ENCODE measurements around the gene SCO2.

SCO2 gene

GRCh38 chr22:50489363-50490243, 35.8 kb downstream of the SCO2 start:
- DNase-seq, result no peak

GRCh38 chr22:50488886-50489285, 36.5 kb downstream of the SCO2 start:
- DNase-seq, result no peak

- DNase-seq, result no peak
Measured at GRCh38 chr22:50488006-50488677, 37.3 kb downstream of the SCO2 start.

- no peak for DNase-seq
Measured at GRCh38 chr22:50487290-50488005, 38.0 kb downstream of the SCO2 start.

- no peak for DNase-seq
Measured at GRCh38 chr22:50486561-50487289, 38.7 kb downstream of the SCO2 start, which contains the start of gene MIOX. Gene MIOX, plus strand, starts transcription at chr22:50486859. Its CDS starts 39 bp downstream, at chr22:50486898.

DNA sequence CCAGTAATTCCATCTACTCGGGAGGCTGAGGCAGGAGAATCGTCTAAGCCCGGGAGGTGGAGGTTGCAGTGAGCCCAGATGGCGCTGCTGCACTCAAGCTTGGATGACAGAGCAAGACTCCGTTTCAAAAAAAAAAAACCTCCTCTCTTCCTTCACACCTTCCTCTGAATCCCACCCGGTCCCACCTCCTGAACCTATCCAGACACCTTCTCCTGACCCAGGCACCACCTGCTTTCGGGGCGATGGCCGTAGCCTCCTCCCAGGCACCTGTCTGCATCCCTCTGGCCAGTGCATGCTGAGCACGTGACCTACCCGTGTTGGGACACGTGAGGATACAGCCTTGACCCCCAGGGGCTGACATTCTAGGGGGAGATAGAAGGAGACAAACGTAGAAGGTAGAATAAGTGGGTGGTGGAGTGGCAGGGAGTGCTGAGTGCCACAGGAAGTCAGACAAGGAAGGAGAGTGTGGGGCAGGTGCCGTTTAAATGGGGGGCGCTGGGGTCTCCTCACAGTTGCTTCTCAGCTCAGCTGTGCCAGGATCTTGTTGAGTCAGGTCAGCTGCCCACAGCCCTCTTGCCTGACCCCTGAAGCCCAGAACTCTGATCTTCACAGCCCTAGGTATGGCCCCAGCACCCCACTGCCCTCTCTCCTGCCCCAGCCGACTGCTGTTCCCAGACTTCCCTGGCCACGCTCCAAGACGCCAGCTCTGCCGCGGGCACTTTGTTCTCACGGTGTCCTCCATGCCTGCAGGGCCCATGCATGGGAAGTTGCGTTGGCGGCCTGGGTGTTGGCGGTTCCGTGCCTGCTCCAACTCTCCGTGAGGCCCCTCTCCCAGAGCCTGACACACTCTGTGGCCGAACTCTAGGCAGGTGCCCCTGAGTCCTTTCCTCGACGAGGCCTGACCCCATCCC, 39.9 kb downstream of the SCO2 start:
- DNase-seq, result no peak

DNA sequence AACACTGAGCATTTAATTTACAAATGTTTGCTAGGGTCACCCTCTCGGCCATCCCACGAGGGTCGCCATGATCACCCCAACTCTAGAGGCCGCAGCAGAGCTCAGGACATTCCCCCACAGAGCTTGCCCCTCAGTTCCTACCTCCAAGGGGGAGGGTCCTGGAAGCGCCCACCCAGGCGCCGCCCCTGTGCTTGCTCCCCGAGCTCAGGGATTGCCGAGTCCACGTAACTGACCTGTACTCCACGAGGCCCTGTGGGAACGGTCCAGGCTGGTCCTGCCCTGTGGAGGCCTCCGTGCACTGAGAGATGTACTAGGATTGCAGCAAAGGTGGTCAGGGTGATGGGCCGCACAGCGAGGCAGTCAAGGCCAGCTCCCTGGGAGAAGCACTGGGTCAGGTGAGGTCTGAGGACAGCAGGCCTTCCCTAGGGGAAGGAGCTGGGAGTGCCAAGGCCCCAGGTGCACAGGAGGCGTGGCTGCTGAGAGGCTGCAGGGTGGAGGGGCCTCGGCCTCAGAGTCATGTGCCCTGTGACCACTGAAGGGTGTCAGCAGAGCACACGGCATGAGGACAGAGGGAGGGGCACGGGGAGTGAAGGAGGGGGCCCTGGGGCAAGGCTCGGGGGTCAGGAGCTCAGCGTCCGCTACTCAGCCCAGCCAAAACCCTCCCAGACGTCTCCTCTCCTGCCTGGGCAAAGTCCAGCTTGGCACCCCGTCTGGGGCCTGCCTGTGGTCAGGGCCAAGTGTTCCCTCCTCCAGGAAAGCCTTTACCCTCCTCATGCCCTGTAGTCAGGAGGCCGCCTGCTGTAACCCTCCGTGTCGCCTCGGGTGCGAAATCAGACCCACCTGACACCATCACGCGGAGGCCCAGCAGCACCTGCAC, 41.2 kb downstream of the SCO2 start:
- no peak for DNase-seq

DNA sequence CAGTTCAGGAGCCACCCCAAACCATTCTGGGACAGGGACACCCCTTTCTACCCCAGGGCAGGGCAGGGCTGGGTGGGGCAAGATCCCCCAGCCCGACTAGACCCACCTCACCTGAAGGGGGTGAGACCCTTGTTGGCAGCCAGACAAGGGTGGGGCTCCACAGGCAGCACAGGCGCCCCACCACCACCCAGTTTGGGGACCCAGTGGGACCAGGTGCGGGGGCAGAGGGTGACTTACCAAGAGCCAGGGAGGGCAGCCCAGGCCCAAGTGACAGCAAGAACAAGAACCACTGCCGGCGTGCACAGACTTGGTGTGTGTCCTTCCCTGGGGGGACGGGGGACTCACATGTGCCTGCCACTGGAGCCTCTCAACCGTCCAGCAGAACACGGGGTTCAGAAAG, 41.8 kb downstream of the SCO2 start:
- DNase-seq, result no peak

- DNase-seq, result no peak
Measured at GRCh38 chr22:50483106-50483505, 42.3 kb downstream of the SCO2 start.

DNA sequence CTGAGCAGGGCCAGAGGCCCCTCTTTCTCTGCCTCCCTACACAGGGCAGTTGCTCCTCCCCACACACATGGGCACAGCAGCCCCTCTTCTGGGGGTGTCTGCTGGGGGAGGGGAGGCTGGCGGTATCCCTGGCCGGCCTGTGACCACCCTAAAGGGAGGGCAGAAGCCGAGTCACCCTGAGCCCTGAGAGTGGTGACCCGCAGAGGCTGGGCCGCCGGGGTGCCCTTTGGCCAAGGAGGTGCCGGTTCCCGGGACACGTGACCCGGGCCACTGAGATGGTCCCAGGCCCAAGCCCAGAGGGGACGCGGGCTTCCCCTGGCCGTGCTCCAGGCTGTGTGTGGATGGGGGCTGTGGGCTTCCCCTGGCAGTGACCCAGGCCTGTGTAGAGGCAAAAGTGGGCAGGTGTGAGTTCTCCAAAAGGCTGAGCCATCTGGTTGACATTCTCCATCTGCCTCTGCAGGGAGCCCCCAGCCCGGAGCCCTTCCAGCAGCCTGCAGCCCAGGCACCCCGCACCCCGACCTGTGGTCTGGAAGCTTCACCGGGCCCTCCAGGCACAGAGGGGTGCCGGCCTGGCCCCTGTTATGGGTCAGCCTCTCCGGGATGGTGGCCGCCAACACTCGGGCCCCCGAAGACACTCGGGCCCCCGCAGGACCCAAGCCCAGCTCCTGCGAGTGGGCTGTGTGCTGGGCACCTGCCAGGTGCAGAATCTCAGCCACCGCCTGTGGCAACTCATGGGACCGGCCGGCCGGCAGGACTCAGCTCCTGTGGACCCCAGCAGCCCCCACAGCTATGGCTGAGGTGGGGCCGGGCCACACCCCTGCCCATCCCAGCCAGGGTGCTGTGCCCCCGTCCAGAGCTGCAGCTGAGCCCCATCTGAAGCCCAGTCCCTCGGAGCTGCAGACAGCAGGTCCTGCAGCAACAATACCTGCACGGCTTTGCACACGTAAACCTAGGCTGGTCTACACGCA, 43.0 kb downstream of the SCO2 start:
- DNase-seq, result no peak

DNA sequence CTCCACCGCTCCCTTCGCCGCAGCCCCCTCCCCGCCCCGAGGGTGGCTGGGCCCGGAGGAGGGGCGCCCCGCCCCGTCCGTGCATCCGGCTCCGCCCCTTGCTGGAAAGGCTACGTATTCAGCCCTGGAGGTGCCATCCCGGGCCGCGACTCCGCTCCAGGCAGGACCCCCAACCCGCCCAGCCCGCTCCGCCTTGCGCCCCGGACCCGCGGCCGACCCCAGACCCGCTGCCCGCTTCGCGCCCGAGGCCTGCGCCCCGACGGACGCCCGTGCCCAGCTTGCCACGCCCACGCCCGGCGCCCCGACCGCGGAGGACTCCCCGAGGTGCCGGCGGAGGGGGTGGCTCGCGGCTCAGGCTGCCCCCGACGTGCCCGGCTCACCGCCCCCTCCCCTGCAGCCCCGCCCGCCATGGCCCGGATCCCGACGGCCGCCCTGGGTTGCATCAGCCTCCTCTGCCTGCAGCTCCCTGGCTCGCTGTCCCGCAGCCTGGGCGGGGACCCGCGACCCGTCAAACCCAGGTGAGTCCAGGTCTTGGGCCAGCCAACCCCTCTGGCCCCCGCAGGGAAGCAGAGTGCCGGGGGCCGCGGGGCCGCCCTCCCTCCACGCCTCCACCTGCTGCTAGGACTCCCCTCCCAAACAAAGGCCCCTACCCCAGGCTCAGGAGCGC, 43.8 kb downstream of the SCO2 start, which contains the start of gene ADM2:
Gene ADM2 (plus strand): TSS at position 104 of the 667 bp plus-strand sequence. CDS start 305 bp downstream, at position 409.
- no peak for DNase-seq

DNA sequence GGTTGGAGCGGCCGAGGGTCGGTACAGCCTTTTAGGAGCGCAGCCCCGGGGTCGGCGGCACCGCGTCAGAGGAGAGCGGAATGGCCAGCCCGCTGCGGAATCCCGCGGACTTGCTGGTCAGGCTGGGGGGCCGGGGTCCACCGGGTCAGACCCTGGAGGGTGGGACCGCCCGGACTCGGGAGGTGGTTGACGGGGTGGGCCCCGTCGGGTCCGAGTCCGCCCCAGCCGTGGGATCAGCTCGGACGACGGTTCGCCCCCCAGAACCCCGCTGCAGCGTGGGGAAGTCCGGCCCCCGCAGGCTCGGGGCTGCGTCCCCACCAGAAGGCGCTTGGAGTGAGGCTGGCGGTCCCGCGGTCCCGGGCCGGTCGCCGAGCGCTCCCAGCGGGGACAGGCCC, 44.4 kb downstream of the SCO2 start:
- DNase-seq, result no peak

- DNase-seq, result no peak
Measured at GRCh38 chr22:50479721-50480120, 45.7 kb downstream of the SCO2 start.

- no peak for DNase-seq
Measured at GRCh38 chr22:50477923-50478322, 47.5 kb downstream of the SCO2 start.

GRCh38 chr22:50476868-50477267, 48.5 kb downstream of the SCO2 start:
- DNase-seq, result no peak

DNA sequence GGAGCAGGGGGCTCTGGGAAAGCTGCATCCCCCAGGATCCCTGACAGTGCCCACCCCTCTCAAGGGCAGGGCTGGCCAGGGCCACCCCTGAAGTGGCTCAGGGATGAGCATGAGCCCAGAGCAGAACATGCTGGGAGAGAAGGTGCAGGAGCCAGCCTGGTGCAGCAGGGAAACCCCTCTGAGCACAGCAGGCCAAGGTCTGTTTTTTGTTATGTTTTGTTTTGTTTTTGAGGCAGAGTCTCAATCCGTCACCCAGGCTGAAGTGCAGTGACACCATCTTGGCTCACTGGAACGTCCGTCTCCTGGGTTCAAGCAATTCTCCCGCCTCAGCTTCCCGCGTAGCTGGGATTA, 49.8 kb downstream of the SCO2 start:
- DNase-seq, result no peak

DNA sequence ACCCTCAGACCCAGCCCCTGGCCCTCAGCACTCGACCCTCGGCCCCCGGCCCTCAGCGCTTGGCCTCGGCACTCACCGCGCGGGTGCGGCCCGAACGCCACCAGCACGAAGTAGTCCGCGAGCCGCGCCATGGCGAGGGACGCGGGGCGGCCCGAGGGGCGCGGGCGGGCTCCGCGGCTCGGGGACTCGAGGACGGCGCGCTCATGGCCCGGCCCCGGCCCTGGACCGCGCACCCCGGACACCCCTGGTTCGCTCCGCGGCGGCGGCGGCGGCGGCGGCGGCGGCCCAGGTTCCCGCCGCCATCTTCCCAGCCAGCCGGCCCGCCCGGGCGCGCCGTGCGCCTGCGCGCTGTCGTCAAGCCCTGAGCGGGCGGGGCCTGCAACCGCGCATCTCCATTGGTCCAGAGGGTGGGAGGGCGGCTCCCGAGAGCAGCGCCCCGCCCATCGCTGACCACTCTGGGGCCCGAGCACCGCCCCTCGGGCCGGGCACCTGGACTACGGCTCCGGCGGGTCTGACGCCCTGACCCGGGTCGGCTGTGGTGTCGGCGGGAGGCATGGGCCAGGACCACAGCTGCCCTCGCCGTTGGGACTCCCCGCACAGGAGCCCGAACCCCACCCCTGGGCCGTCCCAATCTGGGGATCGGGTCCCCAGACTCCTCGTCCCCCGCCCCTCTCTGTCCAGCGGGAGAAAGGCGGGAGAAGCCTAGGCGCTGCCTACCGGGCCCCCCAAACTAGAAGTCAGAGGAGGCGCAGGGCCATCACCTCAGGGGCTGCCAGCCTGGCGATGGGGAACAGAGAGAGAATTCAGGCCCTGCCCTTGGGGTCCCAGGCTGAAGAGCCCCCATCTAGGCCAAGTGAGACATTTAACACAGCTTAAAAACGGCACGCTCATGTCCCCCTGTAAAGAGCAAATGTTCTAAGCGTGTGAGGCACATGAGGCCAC, 50.4 kb downstream of the SCO2 start, which contains the start of gene SBF1:
Gene SBF1 (minus strand): TSS at position 326 of the 942 bp plus-strand sequence. CDS start 195 bp downstream, at position 131.
- DNase-seq, result peak; percentile 58
